Measurements from ENCODE around the gene STOML1.

Gene STOML1

GRCh38 chr15:73944161-73945129 is 47.6 kb downstream of the STOML1 start:
- no peak for DNase-seq

GRCh38 chr15:73942751-73943270 is 49.3 kb downstream of the STOML1 start:
- DNase-seq: no peak

GRCh38 chr15:73941871-73942635 is 50.0 kb downstream of the STOML1 start:
- DNase-seq: peak; percentile 22

GRCh38 chr15:73941449-73941848 is 50.6 kb downstream of the STOML1 start:
- no peak for DNase-seq

- DNase-seq: peak; percentile 29
These were observed 51.1 kb downstream of the STOML1 start for GRCh38 chr15:73941044-73941443.

- peak; percentile 13 for DNase-seq
These were observed 51.8 kb downstream of the STOML1 start for GRCh38 chr15:73940061-73940981.

GRCh38 chr15:73939138-73939537 is 53.0 kb downstream of the STOML1 start:
- DNase-seq: peak; percentile 17

- peak; percentile 10 for DNase-seq
These were observed 53.6 kb downstream of the STOML1 start for GRCh38 chr15:73938516-73938915.

GRCh38 chr15:73937726-73938125 is 54.4 kb downstream of the STOML1 start:
- no peak for DNase-seq

GRCh38 chr15:73937296-73937695 is 54.8 kb downstream of the STOML1 start:
- no peak for DNase-seq

GRCh38 chr15:73936588-73937290 is 55.4 kb downstream of the STOML1 start:
- peak; percentile 8 for DNase-seq

- DNase-seq: no peak
These were observed 55.9 kb downstream of the STOML1 start for GRCh38 chr15:73936181-73936580.

GRCh38 chr15:73935547-73935946 is 56.5 kb downstream of the STOML1 start:
- peak; percentile 13 for DNase-seq

- no peak for DNase-seq
These were observed 57.8 kb downstream of the STOML1 start for GRCh38 chr15:73934281-73934680.

GRCh38 chr15:73932381-73933191 is 59.5 kb downstream of the STOML1 start:
- no peak for DNase-seq

- no peak for DNase-seq
These were observed 60.7 kb downstream of the STOML1 start for GRCh38 chr15:73931441-73931840.

- DNase-seq: no peak
These were observed 61.3 kb downstream of the STOML1 start for GRCh38 chr15:73930790-73931281.

GRCh38 chr15:73930371-73930770 is 61.7 kb downstream of the STOML1 start:
- peak; percentile 64 for DNase-seq

- no peak for DNase-seq
These were observed 63.0 kb downstream of the STOML1 start for GRCh38 chr15:73928971-73929627.

All from femur (tissue), 1 donor.